ENCODE measurements around the gene PLIN4. TPM values are rescaled to one million over a fixed set of nuclear protein-coding genes. Genes with fewer than 3 reads are reported as not detected.
"Not testable (repeated sequence)": the region's sequence is repeated elsewhere in the genome, so short reads cannot be mapped to it uniquely, and the experiment has no call there.

PLIN4 gene
- total RNA-seq, 1 donor from 2014 or later: under 0.01 TPM

GRCh38 chr19:4550018-4550417 is 31.7 kb upstream of the PLIN4 start:
- DNase-seq (ENCODE audit: low spot score in 2 of 2): no peak
- no peak for FAIRE-seq

GRCh38 chr19:4548238-4548584 is 29.9 kb upstream of the PLIN4 start:
- FAIRE-seq: no peak

GRCh38 chr19:4547303-4548237 is 29.3 kb upstream of the PLIN4 start:
- no peak for FAIRE-seq

More at GRCh38 chr19:4548238-4548584, 29.9 kb upstream of the PLIN4 start:
- no peak for DNase-seq (ENCODE audit: low spot score in 2 of 2)

GRCh38 chr19:4543842-4544647 is 25.8 kb upstream of the PLIN4 start:
- DNase-seq (ENCODE audit: low spot score in 2 of 2): no peak

More at GRCh38 chr19:4547303-4548237, 29.3 kb upstream of the PLIN4 start:
- no peak for DNase-seq (ENCODE audit: low spot score in 2 of 2)

GRCh38 chr19:4542896-4543841 is 24.9 kb upstream of the PLIN4 start:
- FAIRE-seq (no peak), DNase-seq (ENCODE audit: low spot score in 2 of 2) (no peak)

More at GRCh38 chr19:4543842-4544647, 25.8 kb upstream of the PLIN4 start:
- no peak for FAIRE-seq

- not testable (repeated sequence) for DNase-seq (ENCODE audit: low spot score in 2 of 2); FAIRE-seq
These were observed 23.5 kb upstream of the PLIN4 start for GRCh38 chr19:4541806-4542145.

GRCh38 chr19:4541114-4541805 is 23.0 kb upstream of the PLIN4 start:
- FAIRE-seq (no peak), DNase-seq (ENCODE audit: low spot score in 2 of 2) (no peak)

GRCh38 chr19:4539693-4540581 is 21.7 kb upstream of the PLIN4 start, which contains the start of gene LRG1:
Gene LRG1 (minus strand): TSS chr19:4540036. CDS start chr19:4540013, 23 bp downstream.
- DNase-seq (ENCODE audit: low spot score in 2 of 2): no peak
- FAIRE-seq: no peak

- DNase-seq (ENCODE audit: low spot score in 2 of 2) (no peak), FAIRE-seq (no peak)
These were observed 20.9 kb upstream of the PLIN4 start for GRCh38 chr19:4539169-4539692.

- FAIRE-seq (no peak), DNase-seq (ENCODE audit: low spot score in 2 of 2) (no peak)
These were observed 20.3 kb upstream of the PLIN4 start for GRCh38 chr19:4538601-4538954.

GRCh38 chr19:4537953-4538600 is 19.8 kb upstream of the PLIN4 start:
- FAIRE-seq (no peak), DNase-seq (ENCODE audit: low spot score in 2 of 2) (no peak)

GRCh38 chr19:4536798-4537197 is 18.5 kb upstream of the PLIN4 start:
- DNase-seq (ENCODE audit: low spot score in 2 of 2) (no peak), FAIRE-seq (no peak)

- no peak for FAIRE-seq
- peak; percentile 73 to 95 for DNase-seq (ENCODE audit: low spot score in 2 of 2)
These were observed 16.8 kb upstream of the PLIN4 start, which contains the start of gene PLIN5 for GRCh38 chr19:4534836-4535658. Gene PLIN5 (minus strand): TSS chr19:4535224. CDS start chr19:4534074, 1,150 bp downstream.

- FAIRE-seq (no peak), DNase-seq (ENCODE audit: low spot score in 2 of 2) (no peak)
These were observed 15.6 kb upstream of the PLIN4 start for GRCh38 chr19:4533835-4534424.

- no peak for DNase-seq (ENCODE audit: low spot score in 2 of 2)
- FAIRE-seq: no peak
These were observed 15.0 kb upstream of the PLIN4 start for GRCh38 chr19:4533334-4533733.

GRCh38 chr19:4531562-4532165 is 13.4 kb upstream of the PLIN4 start:
- no peak for DNase-seq (ENCODE audit: low spot score in 2 of 2)
- FAIRE-seq: no peak
